Measurements from ENCODE around the gene TPSG1.
"Not testable (repeated sequence)": the region's sequence is repeated elsewhere in the genome, so short reads cannot be mapped to it uniquely, and the experiment has no call there.

The TPSG1 gene

GRCh38 chr16:1215574-1216295, 9.3 kb downstream of the TPSG1 start:
- no peak for DNase-seq (ENCODE audit: low spot score)

- DNase-seq (ENCODE audit: low spot score) = no peak
These were observed 10.3 kb downstream of the TPSG1 start for GRCh38 chr16:1214719-1215118.

- no peak for DNase-seq (ENCODE audit: low spot score)
These were observed 11.2 kb downstream of the TPSG1 start for GRCh38 chr16:1213796-1214372.

- DNase-seq (ENCODE audit: low spot score) = no peak
These were observed 11.8 kb downstream of the TPSG1 start for GRCh38 chr16:1213231-1213630.

GRCh38 chr16:1212616-1213194, 12.4 kb downstream of the TPSG1 start:
- DNase-seq (ENCODE audit: low spot score) = no peak

GRCh38 chr16:1211451-1212268, 13.4 kb downstream of the TPSG1 start:
- no peak for DNase-seq (ENCODE audit: low spot score)

- no peak for DNase-seq (ENCODE audit: low spot score)
These were observed 14.6 kb downstream of the TPSG1 start for GRCh38 chr16:1210461-1210860.

GRCh38 chr16:1209081-1209480, 16.0 kb downstream of the TPSG1 start:
- no peak for DNase-seq (ENCODE audit: low spot score)

GRCh38 chr16:1208239-1208830, 16.7 kb downstream of the TPSG1 start:
- no peak for DNase-seq (ENCODE audit: low spot score)

- DNase-seq (ENCODE audit: low spot score) = no peak
These were observed 18.3 kb downstream of the TPSG1 start for GRCh38 chr16:1206786-1207185.

GRCh38 chr16:1206326-1206725, 18.7 kb downstream of the TPSG1 start:
- no peak for DNase-seq (ENCODE audit: low spot score)

GRCh38 chr16:1204933-1205332, 20.1 kb downstream of the TPSG1 start:
- DNase-seq (ENCODE audit: low spot score) = no peak

- DNase-seq (ENCODE audit: low spot score) = no peak
These were observed 22.8 kb downstream of the TPSG1 start for GRCh38 chr16:1202274-1202673.

- DNase-seq (ENCODE audit: low spot score) = no peak
These were observed 23.6 kb downstream of the TPSG1 start for GRCh38 chr16:1201444-1201843.

GRCh38 chr16:1200014-1200627, 24.9 kb downstream of the TPSG1 start:
- DNase-seq (ENCODE audit: low spot score) = no peak

- no peak for DNase-seq (ENCODE audit: low spot score)
These were observed 25.6 kb downstream of the TPSG1 start for GRCh38 chr16:1199347-1200013.

GRCh38 chr16:1198671-1199346, 26.3 kb downstream of the TPSG1 start:
- not testable (repeated sequence) for DNase-seq (ENCODE audit: low spot score)

- no peak for DNase-seq (ENCODE audit: low spot score)
These were observed 26.9 kb downstream of the TPSG1 start for GRCh38 chr16:1198194-1198593.

- DNase-seq (ENCODE audit: low spot score) = no peak
These were observed 27.7 kb downstream of the TPSG1 start for GRCh38 chr16:1197237-1197866.

- DNase-seq (ENCODE audit: low spot score) = no peak
These were observed 28.6 kb downstream of the TPSG1 start for GRCh38 chr16:1196494-1196893.

- no peak for DNase-seq (ENCODE audit: low spot score)
These were observed 29.7 kb downstream of the TPSG1 start for GRCh38 chr16:1195393-1195666.

Data from GM03348 (cell line).